Superior temporal gyrus (tissue), 1 donor: ENCODE results near the gene TESK1.

ENCODE experiments used
- DNase-seq: peaks from one replicate; pipeline ENCODE4 v3.0.0-alpha.2; 2016; ENCODE audit errors: extremely low spot score

Gene TESK1, protein sequence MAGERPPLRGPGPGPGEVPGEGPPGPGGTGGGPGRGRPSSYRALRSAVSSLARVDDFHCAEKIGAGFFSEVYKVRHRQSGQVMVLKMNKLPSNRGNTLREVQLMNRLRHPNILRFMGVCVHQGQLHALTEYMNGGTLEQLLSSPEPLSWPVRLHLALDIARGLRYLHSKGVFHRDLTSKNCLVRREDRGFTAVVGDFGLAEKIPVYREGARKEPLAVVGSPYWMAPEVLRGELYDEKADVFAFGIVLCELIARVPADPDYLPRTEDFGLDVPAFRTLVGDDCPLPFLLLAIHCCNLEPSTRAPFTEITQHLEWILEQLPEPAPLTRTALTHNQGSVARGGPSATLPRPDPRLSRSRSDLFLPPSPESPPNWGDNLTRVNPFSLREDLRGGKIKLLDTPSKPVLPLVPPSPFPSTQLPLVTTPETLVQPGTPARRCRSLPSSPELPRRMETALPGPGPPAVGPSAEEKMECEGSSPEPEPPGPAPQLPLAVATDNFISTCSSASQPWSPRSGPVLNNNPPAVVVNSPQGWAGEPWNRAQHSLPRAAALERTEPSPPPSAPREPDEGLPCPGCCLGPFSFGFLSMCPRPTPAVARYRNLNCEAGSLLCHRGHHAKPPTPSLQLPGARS

DNA sequence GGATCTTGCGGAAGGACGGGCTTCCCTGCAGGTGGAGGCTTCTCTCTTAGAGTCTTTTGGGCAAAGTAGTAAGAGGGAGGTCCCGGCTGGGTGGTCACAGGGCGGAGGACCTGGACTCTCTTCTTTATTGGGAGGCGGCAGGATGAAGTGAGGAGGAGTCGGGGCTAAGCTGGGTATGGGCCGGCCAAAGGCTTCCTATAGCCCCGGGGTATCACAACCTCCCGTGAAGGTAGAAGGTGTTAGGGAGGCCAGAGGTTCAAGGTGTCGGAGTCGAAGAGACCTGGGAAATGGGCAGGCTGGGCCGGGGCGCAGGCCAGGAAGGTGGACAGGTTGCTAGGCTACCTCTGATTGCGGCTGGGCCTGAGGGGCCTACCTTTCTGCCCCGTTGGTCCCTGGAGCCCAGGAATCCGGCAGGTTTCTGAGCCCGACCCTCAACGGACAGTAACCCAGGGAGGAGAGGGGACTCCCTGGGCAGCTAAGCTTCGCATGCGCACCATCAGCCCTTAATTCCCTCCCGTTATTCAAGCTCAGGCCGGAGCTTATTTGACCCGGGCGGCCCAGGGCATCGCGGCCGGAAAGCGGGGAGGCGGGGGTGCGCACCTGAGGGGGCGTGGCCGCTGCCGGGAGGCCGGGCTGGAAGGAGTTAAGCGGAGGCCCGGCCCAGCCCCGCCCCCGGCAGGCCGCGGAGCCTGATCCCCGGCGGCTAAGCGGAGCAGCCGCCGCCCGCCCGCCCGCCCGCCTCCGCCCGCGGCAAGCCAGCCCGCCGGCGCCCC, at the start of gene TESK1:
Gene TESK1 (plus strand): TSS at position 685 of the 773 bp plus-strand sequence. CDS start 358 bp downstream, outside the sequence.
- peak; percentile 59 for DNase-seq

- DNase-seq, result no peak
Observed at GRCh38 chr9:35555881-35556280, 49.2 kb upstream of the TESK1 start.

- no peak for DNase-seq
Observed at GRCh38 chr9:35556776-35557175, 48.3 kb upstream of the TESK1 start.

DNA sequence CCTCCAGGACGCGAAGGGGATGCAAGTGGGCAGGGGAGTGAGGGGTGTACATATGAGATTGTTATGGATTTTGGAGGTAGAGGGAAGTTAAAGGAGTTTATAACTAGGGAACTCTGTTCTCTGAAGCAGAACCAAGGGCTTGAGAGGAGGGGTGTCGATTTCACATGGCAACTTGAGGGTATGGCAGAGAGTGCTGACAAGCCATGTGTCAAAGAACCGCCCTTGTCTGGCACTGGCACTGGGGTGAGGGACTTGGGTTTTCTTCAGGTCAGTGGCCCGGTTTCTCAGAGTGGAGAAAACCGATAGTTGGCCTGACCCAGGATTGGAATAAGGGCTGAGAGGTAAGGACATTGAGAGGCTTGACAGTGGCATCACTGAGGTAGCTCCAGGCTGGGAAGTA, 47.7 kb upstream of the TESK1 start:
- no peak for DNase-seq

DNA sequence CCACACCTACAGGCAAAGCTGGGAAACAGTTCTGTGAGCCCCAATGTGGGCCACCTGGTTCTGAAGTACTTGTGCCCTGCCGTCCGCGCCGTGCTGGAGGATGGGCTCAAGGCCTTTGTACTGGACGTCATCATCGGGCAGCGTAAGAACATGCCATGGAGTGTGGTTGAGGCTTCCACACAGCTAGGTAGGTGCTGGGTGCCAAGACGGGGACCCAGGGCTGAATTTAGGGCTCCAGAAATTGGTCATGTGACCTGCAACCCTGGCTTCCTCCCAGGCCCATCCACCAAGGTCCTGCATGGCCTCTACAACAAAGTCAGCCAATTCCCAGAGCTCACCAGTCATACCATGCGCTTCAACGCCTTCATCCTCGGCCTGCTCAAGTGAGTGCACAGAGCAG, 46.9 kb upstream of the TESK1 start:
- DNase-seq, result no peak

DNA sequence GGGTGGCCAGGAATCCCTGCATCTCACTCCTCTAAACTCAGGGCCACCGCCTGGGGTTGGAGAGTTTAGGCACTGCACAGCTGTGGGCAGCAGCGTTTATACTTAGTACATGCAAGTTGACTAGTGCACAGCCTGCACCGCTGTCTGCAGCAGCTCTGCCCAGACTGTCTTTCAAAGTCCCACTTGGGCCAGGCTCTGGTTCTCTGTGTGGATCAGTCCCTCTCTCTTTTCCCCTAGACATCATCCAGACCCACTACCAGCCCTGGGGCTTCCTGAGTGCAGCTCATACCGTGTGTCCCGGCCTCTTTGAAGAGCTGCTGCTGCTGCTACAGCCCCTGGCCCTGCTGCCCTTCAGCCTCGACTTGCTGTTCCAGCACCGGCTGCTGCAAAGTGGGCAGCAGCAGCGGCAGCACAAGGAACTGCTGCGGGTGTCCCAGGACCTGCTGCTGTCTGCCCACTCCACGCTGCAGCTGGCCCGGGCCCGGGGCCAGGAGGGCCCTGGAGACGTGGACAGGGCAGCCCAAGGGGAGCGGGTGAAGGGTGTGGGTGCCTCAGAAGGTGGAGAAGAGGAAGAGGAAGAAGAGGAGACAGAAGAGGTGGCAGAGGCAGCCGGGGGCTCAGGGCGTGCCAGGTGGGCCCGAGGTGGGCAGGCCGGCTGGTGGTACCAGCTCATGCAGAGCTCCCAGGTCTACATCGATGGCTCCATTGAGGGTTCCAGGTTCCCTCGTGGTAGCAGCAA, 45.1 kb upstream of the TESK1 start:
- DNase-seq, result no peak

DNA sequence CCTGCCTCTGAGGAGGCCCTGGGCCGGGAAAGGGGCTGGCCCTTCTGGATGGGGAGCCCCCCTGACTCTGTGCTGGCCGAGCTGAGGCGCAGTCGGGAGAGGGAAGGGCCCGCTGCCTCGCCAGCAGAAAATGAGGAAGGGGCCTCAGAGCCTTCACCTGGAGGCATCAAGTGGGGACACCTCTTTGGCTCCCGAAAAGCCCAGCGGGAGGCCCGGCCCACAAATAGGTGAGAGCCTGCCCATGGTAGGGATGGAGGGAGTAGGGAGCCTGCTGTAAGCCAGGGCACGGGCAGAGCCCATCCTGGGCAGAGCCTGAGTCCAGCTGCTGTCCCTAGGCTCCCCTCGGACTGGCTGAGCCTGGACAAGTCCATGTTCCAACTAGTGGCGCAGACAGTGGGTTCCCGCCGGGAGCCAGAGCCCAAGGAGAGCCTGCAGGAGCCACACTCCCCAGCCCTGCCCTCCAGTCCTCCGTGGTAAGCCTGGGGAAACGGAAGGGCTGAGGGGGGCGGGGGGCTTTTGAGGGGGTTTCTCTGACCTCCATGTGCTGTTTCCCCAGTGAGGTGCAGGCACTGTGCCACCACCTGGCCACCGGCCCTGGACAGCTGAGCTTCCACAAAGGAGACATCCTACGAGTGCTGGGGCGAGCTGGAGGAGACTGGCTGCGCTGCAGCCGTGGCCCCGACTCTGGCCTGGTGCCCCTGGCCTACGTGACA, 44.3 kb upstream of the TESK1 start:
- DNase-seq, result no peak

DNA sequence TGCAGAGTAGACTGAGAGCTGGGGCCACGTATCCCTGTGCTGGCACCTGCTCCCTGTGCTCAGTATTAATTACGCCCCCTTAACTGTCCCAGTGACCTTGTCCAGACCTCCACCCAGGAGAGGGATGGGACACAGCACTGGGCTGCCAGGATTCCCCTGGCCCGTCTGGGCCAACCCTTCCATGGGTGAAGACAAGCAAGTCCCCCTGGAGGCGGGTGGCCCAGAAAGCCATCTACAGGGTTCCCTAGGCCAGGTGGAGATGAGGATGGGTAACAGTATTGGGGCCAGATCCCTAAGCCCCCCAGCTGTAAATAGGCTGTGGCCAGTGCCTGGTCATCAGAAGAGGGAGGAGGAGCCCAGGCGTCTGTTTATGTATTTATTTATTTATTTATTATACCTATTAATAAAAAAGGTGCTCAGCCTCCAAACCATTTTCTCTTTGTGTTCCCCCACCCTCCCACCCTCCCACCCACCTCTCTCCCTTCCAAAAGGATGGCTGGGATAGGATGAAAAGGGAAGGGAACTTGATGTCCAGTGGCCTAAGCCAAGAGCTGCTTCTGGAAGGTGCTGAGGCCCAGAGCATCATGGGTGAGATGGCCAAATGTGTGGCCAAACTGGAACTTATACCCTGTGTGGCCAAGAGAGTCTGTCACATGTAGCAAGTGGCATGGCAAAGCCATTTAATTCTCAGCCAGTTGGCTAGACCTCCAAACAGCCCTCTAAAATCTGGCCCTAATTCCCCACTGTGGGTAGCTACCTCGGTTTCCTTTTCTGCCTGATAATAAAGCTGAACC, 43.4 kb upstream of the TESK1 start:
- DNase-seq, result no peak

DNA sequence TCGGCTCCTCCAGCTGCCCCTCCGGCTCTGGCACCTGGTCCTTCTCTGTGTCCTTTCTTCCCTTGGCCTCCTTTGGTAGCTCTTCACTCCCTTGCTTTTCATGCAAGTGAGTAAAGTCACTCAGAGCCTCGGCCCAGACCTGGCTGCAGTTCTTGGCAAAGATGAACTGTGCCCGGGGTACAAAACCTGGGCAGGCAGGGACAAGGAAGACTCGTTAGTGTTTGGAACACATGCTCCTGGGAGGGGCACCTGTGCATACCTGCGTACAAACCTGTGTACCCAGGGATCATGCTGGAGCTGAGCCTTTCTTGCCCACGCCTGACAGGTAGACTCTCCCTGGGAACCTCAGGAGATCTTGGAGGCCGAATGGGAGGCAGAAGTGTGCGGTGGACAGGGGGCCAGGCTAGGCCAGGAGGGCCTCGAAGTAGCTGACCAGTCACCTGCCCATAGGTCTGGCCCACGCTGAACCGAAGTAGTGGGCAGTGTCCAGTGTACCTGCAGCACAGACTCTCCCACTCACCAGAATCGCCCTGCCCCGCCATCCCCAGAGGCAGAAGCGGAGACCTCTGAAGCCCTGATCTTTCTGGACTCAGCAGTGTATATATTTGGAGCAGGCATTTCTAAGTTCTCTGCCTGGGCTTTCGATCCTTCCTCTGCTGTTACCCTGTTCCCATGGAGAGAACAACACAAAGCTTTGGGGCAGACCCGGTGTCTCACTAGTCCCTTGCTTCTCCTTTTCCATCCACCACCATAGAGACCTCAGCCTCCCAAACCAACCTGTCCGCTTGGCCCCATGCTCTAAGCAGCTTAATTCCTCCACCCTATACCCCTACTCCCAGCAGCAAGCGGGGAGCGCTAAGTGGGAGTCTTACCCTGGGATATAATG, 41.9 kb upstream of the TESK1 start:
- no peak for DNase-seq

GRCh38 chr9:35563791-35564197, 41.3 kb upstream of the TESK1 start:
- no peak for DNase-seq

GRCh38 chr9:35564658-35565061, 40.4 kb upstream of the TESK1 start:
- no peak for DNase-seq

GRCh38 chr9:35566417-35566816, 38.6 kb upstream of the TESK1 start:
- DNase-seq, result no peak

DNA sequence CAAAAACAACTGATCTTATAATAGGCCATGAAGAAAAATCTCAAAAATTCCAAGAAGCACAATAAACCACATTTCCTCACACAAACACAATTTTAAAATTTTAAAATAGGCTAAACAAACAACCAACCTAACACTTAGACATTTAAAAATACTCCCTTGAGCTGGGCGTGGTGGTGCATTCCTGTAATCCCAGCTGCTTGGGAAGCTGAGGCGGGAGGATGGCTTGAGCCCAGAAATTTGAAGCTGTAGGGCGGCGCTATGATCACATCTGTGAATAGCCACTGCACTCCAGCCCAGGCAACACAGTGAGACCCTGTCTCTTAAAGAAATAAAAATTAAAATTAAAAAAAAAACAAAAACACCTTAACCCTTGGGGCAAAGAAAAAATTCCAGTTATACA, 36.9 kb upstream of the TESK1 start:
- no peak for DNase-seq

- DNase-seq, result no peak
Observed at GRCh38 chr9:35569206-35569605, 35.9 kb upstream of the TESK1 start.

DNA sequence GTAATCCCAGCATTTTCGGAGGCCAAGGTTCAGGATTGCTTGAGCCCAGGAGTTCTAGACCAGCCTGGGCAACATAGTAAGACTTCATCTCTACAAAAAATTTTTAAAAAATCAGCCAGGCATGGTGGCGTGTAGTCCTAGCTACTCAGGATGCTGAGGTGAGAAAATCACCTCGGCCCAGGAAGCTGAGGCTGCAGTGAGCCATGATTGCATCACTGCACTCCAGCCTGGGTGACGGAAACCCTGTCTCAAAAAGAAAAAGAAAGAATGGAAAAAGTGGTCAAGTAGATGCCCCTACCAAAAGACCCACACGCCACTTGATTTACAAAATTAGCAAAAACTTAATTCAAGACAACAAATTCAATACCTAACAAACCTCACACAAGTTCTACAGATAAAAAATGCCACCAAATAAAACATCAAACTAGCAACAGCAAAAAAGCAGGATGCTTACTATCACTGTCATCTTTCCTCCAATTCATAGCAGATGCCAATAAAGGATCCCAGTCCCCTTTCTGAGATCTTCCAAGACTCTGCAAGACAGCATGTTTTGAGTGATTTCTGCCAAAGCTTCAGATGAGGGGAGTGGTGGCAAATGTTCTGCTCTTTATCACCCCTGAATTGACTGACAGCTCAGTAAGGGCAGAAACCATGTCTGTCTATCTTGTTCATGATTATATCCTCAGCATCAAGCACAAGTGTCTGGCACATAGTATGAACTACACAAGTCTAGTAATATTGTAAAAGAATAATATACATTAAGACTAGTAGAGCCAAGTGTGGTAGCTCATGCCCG, 34.2 kb upstream of the TESK1 start:
- no peak for DNase-seq

DNA sequence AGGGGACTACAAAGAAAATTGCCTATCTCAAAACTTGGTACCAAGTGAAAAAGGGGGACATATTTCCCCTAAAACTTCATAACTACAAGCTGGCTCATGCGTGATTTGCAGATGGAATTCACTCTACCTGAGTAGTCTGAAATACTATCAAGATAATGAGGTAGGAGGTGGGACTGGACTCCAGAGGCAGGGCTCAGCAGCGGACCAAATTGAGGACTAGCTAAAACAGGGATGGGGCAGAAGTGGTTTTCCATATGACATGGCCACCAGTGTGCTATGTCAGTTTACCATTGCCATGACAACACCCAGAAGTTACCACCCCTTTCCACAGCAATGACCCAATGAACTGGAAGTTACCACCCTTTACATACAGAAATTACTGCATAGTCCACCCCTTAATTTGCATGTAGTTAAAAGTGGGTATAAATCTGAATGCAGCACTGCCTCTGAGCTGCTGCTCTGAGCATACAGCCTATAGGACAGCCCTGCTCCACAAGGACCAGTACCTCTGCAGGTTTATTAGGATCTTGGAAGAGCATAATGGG, 30.4 kb upstream of the TESK1 start:
- DNase-seq, result no peak

- no peak for DNase-seq
Observed at GRCh38 chr9:35575478-35575877, 29.6 kb upstream of the TESK1 start.

DNA sequence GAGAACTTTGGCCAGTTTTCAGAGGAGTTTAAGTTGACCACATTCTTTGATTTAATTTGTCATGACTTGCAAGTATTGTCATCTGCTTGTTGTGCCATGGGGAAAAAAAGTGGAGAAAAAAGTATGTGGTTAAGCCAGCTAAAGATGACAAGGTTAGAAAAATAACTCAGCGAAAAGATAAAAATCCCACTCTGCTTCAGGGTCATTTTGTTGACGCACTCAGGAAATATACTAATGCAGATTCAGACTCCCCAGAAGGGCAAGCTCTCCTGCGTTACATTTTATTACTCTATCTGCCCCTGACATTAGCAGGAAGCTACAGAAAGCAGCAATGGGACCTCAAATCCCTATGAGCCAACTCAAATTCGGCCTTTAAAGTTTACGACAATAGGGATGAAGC, 27.6 kb upstream of the TESK1 start:
- no peak for DNase-seq
